ENCODE data around the gene PRPSAP1. TPM values are rescaled to one million over a fixed set of nuclear protein-coding genes. Genes with fewer than 3 reads are reported as not detected.

PRPSAP1 gene
- total RNA-seq, 3 donors from 2014 or later (not counting 1 experiment from before 2014, with no cell fraction given) = 32.9 to 45.2 (median 41.5) TPM

- peaks cover 0 to 11% of the 10 kb centered on the region in 2 donors for H3K4me1 Mint-ChIP-seq
These were observed 35.5 kb upstream of the PRPSAP1 start for GRCh38 chr17:76388966-76389888.

GRCh38 chr17:76386966-76387765 is 33.5 kb upstream of the PRPSAP1 start:
- H3K27me3 Mint-ChIP-seq (ENCODE audit: low read depth in 2 of 2) = no peaks in the 10 kb centered on the region
- H3K4me3 Mint-ChIP-seq = no peak overlapping the region
- DNase-seq (no peak), ATAC-seq (no peak)
- peaks cover 5 to 17% of the 10 kb centered on the region in 2 donors for H3K4me1 Mint-ChIP-seq
- no peak overlapping the region for H3K27ac ChIP-seq (ENCODE audit: low read length)
- H3K36me3 ChIP-seq (ENCODE audit: control insufficient read depth, insufficient read depth, low read length) = no peaks in the 10 kb centered on the region
- peaks cover 35% of the 10 kb centered on the region for H3K4me1 ChIP-seq (ENCODE audit: control insufficient read depth, insufficient read depth, low read length)
- peaks cover 5% of the 10 kb centered on the region for H3K27me3 ChIP-seq (ENCODE audit: control insufficient read depth, insufficient read depth, low read length)
- H3K27ac Mint-ChIP-seq = no peak overlapping the region
- intact Hi-C loops (cut with micrococcal nuclease) = no loop called here
- WGBS (ENCODE audit: insufficient coverage) = 95% methylated on average over 31 of the region's 31 CpGs
- no peaks in the 10 kb centered on the region for H3K9me3 Mint-ChIP-seq
- no peaks in the 10 kb centered on the region for H3K36me3 Mint-ChIP-seq
- H3K4me3 ChIP-seq (ENCODE audit: low read length) = no peak overlapping the region
- TF ChIP-seq CTCF (IDR thresholded peaks at IDR 0.05) = no peak
- H3K9me3 ChIP-seq (ENCODE audit: control insufficient read depth, insufficient read depth, low read length) = no peaks in the 10 kb centered on the region

More at GRCh38 chr17:76388966-76389888, 35.5 kb upstream of the PRPSAP1 start:
- no peak overlapping the region for H3K27ac ChIP-seq (ENCODE audit: low read length)
- no peaks in the 10 kb centered on the region for H3K9me3 ChIP-seq (ENCODE audit: control insufficient read depth, insufficient read depth, low read length)
- Mint-ChIP-seq H3K9me3 (no peaks in the 10 kb centered on the region), H3K27me3 (ENCODE audit: low read depth in 2 of 2) (no peaks in the 10 kb centered on the region), H3K36me3 (no peaks in the 10 kb centered on the region), H3K4me3 (no peak overlapping the region), H3K27ac (no peak overlapping the region)
- WGBS (ENCODE audit: insufficient coverage) = 98% methylated on average over 16 of the region's 16 CpGs
- TF ChIP-seq CTCF (IDR thresholded peaks at IDR 0.05) = no peak
- no peak for DNase-seq
- intact Hi-C loops (cut with micrococcal nuclease) = no loop called here
- no peak for ATAC-seq
- no peak overlapping the region for H3K4me3 ChIP-seq (ENCODE audit: low read length)
- H3K27me3 ChIP-seq (ENCODE audit: control insufficient read depth, insufficient read depth, low read length) = peaks cover 3% of the 10 kb centered on the region
- H3K4me1 ChIP-seq (ENCODE audit: control insufficient read depth, insufficient read depth, low read length) = peaks cover 20% of the 10 kb centered on the region
- peaks cover 2% of the 10 kb centered on the region for H3K36me3 ChIP-seq (ENCODE audit: control insufficient read depth, insufficient read depth, low read length)

- intact Hi-C loops (cut with micrococcal nuclease) = loop anchor here (1.0 kb wide), 1 partner anchor 32 kb away; no protein-coding TSS in a partner anchor
- WGBS (ENCODE audit: insufficient coverage) = 49% methylated on average over 52 of the region's 52 CpGs
- Histone ChIP-seq H3K36me3 (ENCODE audit: control insufficient read depth, insufficient read depth, low read length) (no peaks in the 10 kb centered on the region), H3K4me3 (ENCODE audit: low read length) (peak overlapping the region; percentile 43), H3K4me1 (ENCODE audit: control insufficient read depth, insufficient read depth, low read length) (peaks cover 35% of the 10 kb centered on the region), H3K27ac (ENCODE audit: low read length) (no peak overlapping the region), H3K9me3 (ENCODE audit: control insufficient read depth, insufficient read depth, low read length) (no peaks in the 10 kb centered on the region), H3K27me3 (ENCODE audit: control insufficient read depth, insufficient read depth, low read length) (peaks cover 5% of the 10 kb centered on the region)
- Mint-ChIP-seq H3K4me3 (peak overlapping the region; percentile 79), H3K4me1 (peaks cover 5 to 17% of the 10 kb centered on the region in 2 donors), H3K9me3 (no peaks in the 10 kb centered on the region), H3K27me3 (ENCODE audit: low read depth in 2 of 2) (no peaks in the 10 kb centered on the region), H3K27ac (peak overlapping the region in 1 of 2 donors; percentile 60), H3K36me3 (no peaks in the 10 kb centered on the region)
- DNase-seq = peak; percentile 82 to 92
- TF ChIP-seq CTCF (IDR thresholded peaks at IDR 0.05) = peak; percentile 92
- ATAC-seq = peak; percentile 50 to 64 (median 52)
These were observed 32.4 kb upstream of the PRPSAP1 start for GRCh38 chr17:76385892-76386786.
